Esophagus muscularis mucosa (tissue), 4 donors: Measurements from ENCODE around the gene IQCE.

Experiments used
- CTCF ChIP-seq, 3 experiments: fragments of 200-600 bp in 2 of 3; fragments of 450-650 bp in 1 of 3; sonication (generic) in 2 of 3; IDR thresholded peaks; one replicate each; pipeline ENCODE4 v1.5.1; 2017 to 2019; ENCODE audit warnings: antibody characterized with exemption in 3 of 3, mild to moderate bottlenecking in 2 of 3, moderate library complexity in 1 of 3
- EP300 ChIP-seq: sonication (generic); formaldehyde crosslinking; IDR thresholded peaks from one replicate; pipeline ENCODE4 v1.6.1; 2017; ENCODE audit warnings: antibody characterized with exemption
- POLR2A ChIP-seq: fragments of 450-650 bp; IDR thresholded peaks from one replicate; pipeline ENCODE4 v1.6.1; 2017; ENCODE audit warnings: antibody characterized with exemption, moderate library complexity, mild to moderate bottlenecking, low read depth

- TF ChIP-seq CTCF (IDR thresholded peaks at IDR 0.05) (no peak), EP300 (no peak), POLR2A (no peak)
Observed at GRCh38 chr7:2640482-2640830, 81.7 kb downstream of the IQCE start.
